Kidney (tissue), 14 donors: ENCODE data around the gene ASTL. TPM values are rescaled to one million over a fixed set of nuclear protein-coding genes. Genes with fewer than 3 reads are reported as not detected.

Source experiments
- DNase-seq, 5 donors: peaks; one replicate each; pipeline ENCODE4 v3.0.0-alpha.2; 2013 to 2020
- FAIRE-seq: peaks from 2 replicates; lab custom pipeline; 2012; peaks lifted over from hg19 to GRCh38; lab: Jason Lieb, UNC
- H3K27ac ChIP-seq, 2 donors: one replicate each; pipeline ENCODE4 v1.7.0; 2013; ENCODE audit warnings: low read depth in 2 of 2, low read length in 2 of 2, inconsistent platforms in 1 of 2
- H3K27me3 ChIP-seq: one replicate; pipeline ENCODE4 v1.7.1; 2013; ENCODE audit warnings: low read length, inconsistent platforms; ENCODE audit not compliant: control insufficient read depth, insufficient read depth
- H3K36me3 ChIP-seq, 3 donors: one replicate each; pipeline versions ENCODE4 v1.7.0 to v1.7.1; 2013; ENCODE audit warnings: low read length in 3 of 3, control low read depth in 1 of 3, inconsistent platforms in 1 of 3; ENCODE audit not compliant: insufficient read depth in 3 of 3, control insufficient read depth in 2 of 3
- H3K4me1 ChIP-seq, 3 donors: one replicate each; pipeline versions ENCODE4 v1.7.0 to v1.7.1; 2013; ENCODE audit warnings: low read length in 3 of 3, inconsistent platforms in 1 of 3, low read depth in 1 of 3; ENCODE audit not compliant: control insufficient read depth in 2 of 3, insufficient read depth in 2 of 3
- H3K4me3 ChIP-seq, 3 donors: one replicate each; pipeline versions ENCODE4 v1.7.0 to v1.8.1; 2013; ENCODE audit warnings: low read length in 3 of 3, control low read depth in 1 of 3, inconsistent platforms in 1 of 3
- H3K9ac ChIP-seq, 3 donors: one replicate each; pipeline versions ENCODE4 v1.7.0 to v1.7.1; 2013; ENCODE audit warnings: low read length in 3 of 3, control low read depth in 1 of 3, inconsistent platforms in 1 of 3
- H3K9me3 ChIP-seq, 3 donors: one replicate each; pipeline versions ENCODE4 v1.7.0 to v1.7.1; 2013; ENCODE audit warnings: low read length in 3 of 3, control low read depth in 1 of 3, inconsistent platforms in 1 of 3; ENCODE audit not compliant: control insufficient read depth in 2 of 3, insufficient read depth in 1 of 3
- intact Hi-C: fragments of 100-400 bp; cut with DNase I; formaldehyde crosslinking; loops from one replicate; pipeline ENCODE4 v1.11.1; 2022
- polyA plus RNA-seq: library from polyadenylated mRNA; stranded (reverse); fragments of 350-450 nt; fragmentation: Illumina TruSeq; extraction: RNeasy Lipid Tissue Mini Kit (QIAGEN cat#74804); gene quantifications from one replicate; pipeline ENCODE4 v1.2.3, GENCODE V29; 2014; ENCODE audit warnings: low read depth, low replicate concordance; ENCODE audit not compliant: insufficient read depth
- total RNA-seq: library from RNA; stranded (reverse); fragmentation: NEBNext Ultra II Directional; extraction: Animal tissue kit (Norgen Biotek cat#: 25700); gene quantifications from one replicate; pipeline ENCODE4 v1.2.1, GENCODE V29; 2021
- TF ChIP-seq, protein P1 (sequence below): IDR thresholded peaks from 3 replicates; pipeline ENCODE4 v1.5.1; 2012; ENCODE audit warnings: mild to moderate bottlenecking, moderate library complexity, borderline replicate concordance; ENCODE audit not compliant: insufficient read depth; ENCODE audit errors: extremely low read depth
- donor health status: control.
- donor health status: control.
- donor health status: control.
- donor health status: control.
- donor health status: control.
- donor health status: DM: yes; HTN: yes; CAD: no.
- donor health status: Normal renal cell carcinoma (clear cell type).

The ASTL gene
- total and polyA plus RNA-seq, 2 donors from 2014 or later, result not detected

GRCh38 chr2:96113951-96114350, 24.4 kb downstream of the ASTL start:
- DNase-seq (peak in 1 of 5 donors; percentile 62), FAIRE-seq (no peak)
- no peak overlapping the region for H3K9ac ChIP-seq
- TF ChIP-seq, protein P1, sequence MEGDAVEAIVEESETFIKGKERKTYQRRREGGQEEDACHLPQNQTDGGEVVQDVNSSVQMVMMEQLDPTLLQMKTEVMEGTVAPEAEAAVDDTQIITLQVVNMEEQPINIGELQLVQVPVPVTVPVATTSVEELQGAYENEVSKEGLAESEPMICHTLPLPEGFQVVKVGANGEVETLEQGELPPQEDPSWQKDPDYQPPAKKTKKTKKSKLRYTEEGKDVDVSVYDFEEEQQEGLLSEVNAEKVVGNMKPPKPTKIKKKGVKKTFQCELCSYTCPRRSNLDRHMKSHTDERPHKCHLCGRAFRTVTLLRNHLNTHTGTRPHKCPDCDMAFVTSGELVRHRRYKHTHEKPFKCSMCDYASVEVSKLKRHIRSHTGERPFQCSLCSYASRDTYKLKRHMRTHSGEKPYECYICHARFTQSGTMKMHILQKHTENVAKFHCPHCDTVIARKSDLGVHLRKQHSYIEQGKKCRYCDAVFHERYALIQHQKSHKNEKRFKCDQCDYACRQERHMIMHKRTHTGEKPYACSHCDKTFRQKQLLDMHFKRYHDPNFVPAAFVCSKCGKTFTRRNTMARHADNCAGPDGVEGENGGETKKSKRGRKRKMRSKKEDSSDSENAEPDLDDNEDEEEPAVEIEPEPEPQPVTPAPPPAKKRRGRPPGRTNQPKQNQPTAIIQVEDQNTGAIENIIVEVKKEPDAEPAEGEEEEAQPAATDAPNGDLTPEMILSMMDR, result no peak
- no peaks in the 10 kb centered on the region for H3K36me3 ChIP-seq
- intact Hi-C loops, result no loop called here
- H3K4me1 ChIP-seq, result peaks cover 0 to 11% (median 0%) of the 10 kb centered on the region in 3 donors
- no peak overlapping the region for H3K27ac ChIP-seq
- H3K4me3 ChIP-seq, result no peak overlapping the region
- H3K9me3 ChIP-seq, result no peaks in the 10 kb centered on the region
- H3K27me3 ChIP-seq, result no peaks in the 10 kb centered on the region

- intact Hi-C loops, result no loop called here
- H3K9ac ChIP-seq, result no peak overlapping the region
These were observed 25.0 kb downstream of the ASTL start for GRCh38 chr2:96113367-96113677.

GRCh38 chr2:96112501-96113366, 25.6 kb downstream of the ASTL start:
- H3K9ac ChIP-seq, result no peak overlapping the region
- no peak for FAIRE-seq

More at GRCh38 chr2:96113367-96113677, 25.0 kb downstream of the ASTL start:
- TF ChIP-seq, protein P1, result no peak
- peaks cover 0 to 11% (median 0%) of the 10 kb centered on the region in 3 donors for H3K4me1 ChIP-seq
- H3K9me3 ChIP-seq, result no peaks in the 10 kb centered on the region
- DNase-seq, result peak in 1 of 5 donors; percentile 64
- H3K36me3 ChIP-seq, result no peaks in the 10 kb centered on the region
- H3K4me3 ChIP-seq, result no peak overlapping the region
- no peak for FAIRE-seq
- H3K27ac ChIP-seq, result no peak overlapping the region
- no peaks in the 10 kb centered on the region for H3K27me3 ChIP-seq

More at GRCh38 chr2:96112501-96113366, 25.6 kb downstream of the ASTL start:
- Histone ChIP-seq H3K27ac (no peak overlapping the region), H3K27me3 (no peaks in the 10 kb centered on the region), H3K4me1 (peaks cover 0 to 14% (median 0%) of the 10 kb centered on the region in 3 donors), H3K36me3 (no peaks in the 10 kb centered on the region), H3K9me3 (no peaks in the 10 kb centered on the region), H3K4me3 (no peak overlapping the region)
- intact Hi-C loops, result no loop called here
- TF ChIP-seq, protein P1, result no peak
- peak in 1 of 5 donors; percentile 16 for DNase-seq
